ENCODE results near the gene DEFB115.
"Not testable (repeated sequence)": the region's sequence is repeated elsewhere in the genome, so short reads cannot be mapped to it uniquely, and the experiment has no call there.

Gene DEFB115, protein sequence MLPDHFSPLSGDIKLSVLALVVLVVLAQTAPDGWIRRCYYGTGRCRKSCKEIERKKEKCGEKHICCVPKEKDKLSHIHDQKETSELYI

GRCh38 chr20:31257364-31257763 is at the start of gene DEFB115:
DEFB115 (plus strand) TSS chr20:31257664; CDS start chr20:31257664, 0 bp downstream.
- Histone ChIP-seq H3K27ac (ENCODE audit: low read depth in 2 of 2, low read length in 2 of 2) (no peak within 1 kb of the TSS), H3K9me3 (ENCODE audit: control insufficient read depth in 2 of 2, low read length in 2 of 2) (peaks cover 0 to 2% of the 10 kb centered on the region in 2 donors), H3K27me3 (ENCODE audit: control insufficient read depth in 2 of 2, insufficient read depth in 2 of 2, low read length in 2 of 2) (no peaks in the 10 kb centered on the region), H3K4me1 (ENCODE audit: control insufficient read depth in 2 of 2, insufficient read depth in 2 of 2, low read length in 2 of 2) (no peaks in the 10 kb centered on the region), H3K36me3 (ENCODE audit: control insufficient read depth in 2 of 2, insufficient read depth in 2 of 2, low read length in 2 of 2) (no peaks in the 10 kb centered on the region), H3K9ac (ENCODE audit: low read depth in 1 of 2, low read length in 2 of 2) (no peak within 1 kb of the TSS), H3K4me3 (ENCODE audit: low read length in 2 of 2) (no peak within 1 kb of the TSS)

DNA sequence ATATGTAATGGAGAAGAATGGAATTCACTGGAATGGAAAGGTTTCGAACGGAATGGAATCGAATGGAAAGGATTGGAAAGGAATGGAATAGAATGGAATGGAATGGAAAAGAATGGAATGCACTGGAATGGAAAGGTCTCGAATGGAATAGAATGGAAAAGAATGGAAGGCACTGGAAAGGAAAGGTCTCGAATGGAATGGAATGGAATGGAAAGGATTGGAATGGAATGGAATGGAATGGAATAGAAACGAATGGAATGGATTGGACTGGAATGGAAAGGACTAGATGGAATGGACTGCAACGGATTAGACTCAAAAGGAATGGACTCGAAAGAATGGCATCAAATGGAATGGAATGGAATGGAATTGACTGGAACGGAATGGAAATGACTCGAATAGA is 20.5 kb upstream of the DEFB115 start:
- Histone ChIP-seq H3K4me1 (ENCODE audit: control insufficient read depth in 2 of 2, insufficient read depth in 2 of 2, low read length in 2 of 2) (no peaks in the 10 kb centered on the region), H3K36me3 (ENCODE audit: control insufficient read depth in 2 of 2, insufficient read depth in 2 of 2, low read length in 2 of 2) (no peaks in the 10 kb centered on the region), H3K4me3 (ENCODE audit: low read length in 2 of 2) (no peak overlapping the region), H3K27ac (ENCODE audit: low read depth in 2 of 2, low read length in 2 of 2) (no peak overlapping the region), H3K27me3 (ENCODE audit: control insufficient read depth in 2 of 2, insufficient read depth in 2 of 2, low read length in 2 of 2) (no peaks in the 10 kb centered on the region), H3K9ac (ENCODE audit: low read depth in 1 of 2, low read length in 2 of 2) (no peak overlapping the region), H3K9me3 (ENCODE audit: control insufficient read depth in 2 of 2, low read length in 2 of 2) (peaks cover 44 to 63% of the 10 kb centered on the region in 2 donors)

- H3K27me3 ChIP-seq (ENCODE audit: control insufficient read depth in 2 of 2, insufficient read depth in 2 of 2, low read length in 2 of 2): no peaks in the 10 kb centered on the region
- no peak overlapping the region for H3K27ac ChIP-seq (ENCODE audit: low read depth in 2 of 2, low read length in 2 of 2)
- H3K9ac ChIP-seq (ENCODE audit: low read depth in 1 of 2, low read length in 2 of 2): no peak overlapping the region
- no peak overlapping the region for H3K4me3 ChIP-seq (ENCODE audit: low read length in 2 of 2)
- H3K9me3 ChIP-seq (ENCODE audit: control insufficient read depth in 2 of 2, low read length in 2 of 2): peaks cover 46 to 58% of the 10 kb centered on the region in 2 donors
- H3K4me1 ChIP-seq (ENCODE audit: control insufficient read depth in 2 of 2, insufficient read depth in 2 of 2, low read length in 2 of 2): no peaks in the 10 kb centered on the region
- no peaks in the 10 kb centered on the region for H3K36me3 ChIP-seq (ENCODE audit: control insufficient read depth in 2 of 2, insufficient read depth in 2 of 2, low read length in 2 of 2)
Observed at GRCh38 chr20:31237763-31238162, 19.7 kb upstream of the DEFB115 start.

DNA sequence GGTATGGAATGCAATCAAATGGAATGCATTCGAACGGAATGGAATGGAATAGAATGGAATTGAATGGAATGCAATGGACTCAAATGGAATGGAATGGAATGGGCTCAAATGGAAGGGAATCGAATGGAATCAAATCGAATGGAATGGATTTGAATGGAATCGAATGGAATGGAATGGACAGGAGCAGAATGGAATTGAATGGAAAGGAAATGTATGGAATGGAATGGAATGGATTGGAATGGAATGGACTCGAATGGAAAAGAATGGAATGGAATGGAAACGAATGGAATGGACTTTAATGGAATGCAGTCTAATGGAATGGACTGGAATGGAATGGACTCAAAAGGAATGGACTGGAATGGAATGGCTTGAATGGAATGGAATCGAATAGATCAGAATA is 18.3 kb upstream of the DEFB115 start:
- peaks cover 40 to 62% of the 10 kb centered on the region in 2 donors for H3K9me3 ChIP-seq (ENCODE audit: control insufficient read depth in 2 of 2, low read length in 2 of 2)
- H3K36me3 ChIP-seq (ENCODE audit: control insufficient read depth in 2 of 2, insufficient read depth in 2 of 2, low read length in 2 of 2): no peaks in the 10 kb centered on the region
- no peak overlapping the region for H3K4me3 ChIP-seq (ENCODE audit: low read length in 2 of 2)

GRCh38 chr20:31256959-31257358 is 505 bp upstream of the DEFB115 start:
- no peaks in the 10 kb centered on the region for H3K4me1 ChIP-seq (ENCODE audit: control insufficient read depth in 2 of 2, insufficient read depth in 2 of 2, low read length in 2 of 2)
- H3K27ac ChIP-seq (ENCODE audit: low read depth in 2 of 2, low read length in 2 of 2): no peak overlapping the region
- H3K27me3 ChIP-seq (ENCODE audit: control insufficient read depth in 2 of 2, insufficient read depth in 2 of 2, low read length in 2 of 2): no peaks in the 10 kb centered on the region
- H3K9ac ChIP-seq (ENCODE audit: low read depth in 1 of 2, low read length in 2 of 2): no peak overlapping the region
- H3K36me3 ChIP-seq (ENCODE audit: control insufficient read depth in 2 of 2, insufficient read depth in 2 of 2, low read length in 2 of 2): no peaks in the 10 kb centered on the region
- H3K9me3 ChIP-seq (ENCODE audit: control insufficient read depth in 2 of 2, low read length in 2 of 2): peaks cover 0 to 2% of the 10 kb centered on the region in 2 donors
- no peak overlapping the region for H3K4me3 ChIP-seq (ENCODE audit: low read length in 2 of 2)

More for the DNA sequence above, 18.3 kb upstream of the DEFB115 start:
- Histone ChIP-seq H3K4me1 (ENCODE audit: control insufficient read depth in 2 of 2, insufficient read depth in 2 of 2, low read length in 2 of 2) (no peaks in the 10 kb centered on the region), H3K9ac (ENCODE audit: low read depth in 1 of 2, low read length in 2 of 2) (no peak overlapping the region), H3K27me3 (ENCODE audit: control insufficient read depth in 2 of 2, insufficient read depth in 2 of 2, low read length in 2 of 2) (no peaks in the 10 kb centered on the region), H3K27ac (ENCODE audit: low read depth in 2 of 2, low read length in 2 of 2) (no peak overlapping the region)

DNA sequence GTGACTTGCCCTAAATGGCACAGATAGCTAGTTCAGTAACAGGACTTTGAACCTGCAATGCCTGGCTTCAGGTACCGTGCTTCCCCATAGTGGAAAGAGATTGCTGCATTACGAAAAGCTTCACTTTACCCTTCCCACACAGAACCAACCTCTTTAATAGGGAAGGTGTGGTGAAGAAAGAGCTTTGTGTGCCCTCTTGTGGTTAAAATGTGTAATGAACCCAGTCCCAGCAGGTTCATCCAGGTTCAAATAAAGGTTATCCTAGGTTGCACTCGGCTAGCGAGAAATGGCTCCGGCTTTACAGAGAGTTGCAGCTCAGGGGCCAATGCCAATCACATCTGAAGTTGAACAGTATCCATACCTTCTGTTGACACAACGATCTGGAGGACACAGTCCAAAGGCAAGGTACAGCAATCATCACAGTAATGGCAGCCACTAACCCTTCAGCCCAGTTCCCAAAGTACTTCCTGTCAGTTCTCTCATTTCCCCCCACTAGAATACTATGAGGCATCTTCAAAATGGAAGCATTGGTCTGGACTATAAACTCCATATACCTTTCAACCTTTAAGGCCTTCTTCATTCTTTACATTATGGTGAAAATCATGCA is 3.0 kb downstream of the DEFB115 start:
- Histone ChIP-seq H3K27ac (ENCODE audit: low read depth in 2 of 2, low read length in 2 of 2) (no peak overlapping the region), H3K36me3 (ENCODE audit: control insufficient read depth in 2 of 2, insufficient read depth in 2 of 2, low read length in 2 of 2) (no peaks in the 10 kb centered on the region), H3K4me1 (ENCODE audit: control insufficient read depth in 2 of 2, insufficient read depth in 2 of 2, low read length in 2 of 2) (no peaks in the 10 kb centered on the region), H3K9me3 (ENCODE audit: control insufficient read depth in 2 of 2, low read length in 2 of 2) (peaks cover 0 to 2% of the 10 kb centered on the region in 2 donors), H3K9ac (ENCODE audit: low read depth in 1 of 2, low read length in 2 of 2) (no peak overlapping the region), H3K27me3 (ENCODE audit: control insufficient read depth in 2 of 2, insufficient read depth in 2 of 2, low read length in 2 of 2) (no peaks in the 10 kb centered on the region), H3K4me3 (ENCODE audit: low read length in 2 of 2) (no peak overlapping the region)

DNA sequence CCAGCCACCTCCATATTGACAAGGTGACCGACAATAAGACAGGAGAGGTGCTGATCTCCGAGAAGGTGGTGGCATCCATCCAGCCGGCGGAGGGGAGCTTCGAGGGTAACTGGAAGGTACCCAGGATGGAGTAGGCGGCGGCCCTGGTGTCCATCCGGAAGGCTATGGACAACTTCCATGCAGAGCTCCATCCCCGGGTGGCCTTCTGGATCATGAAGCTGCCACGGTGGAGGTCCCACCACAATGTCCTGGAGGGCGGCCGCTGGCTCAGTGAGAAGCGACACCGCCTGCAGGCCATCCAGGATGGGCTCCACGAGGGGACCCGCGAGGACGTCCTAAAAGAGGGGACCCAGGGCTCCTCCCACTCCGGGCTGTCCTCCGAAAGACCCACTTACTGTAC is 17.0 kb downstream of the DEFB115 start:
- no peaks in the 10 kb centered on the region for H3K27me3 ChIP-seq (ENCODE audit: control insufficient read depth in 2 of 2, insufficient read depth in 2 of 2, low read length in 2 of 2)
- H3K27ac ChIP-seq (ENCODE audit: low read depth in 2 of 2, low read length in 2 of 2): no peak overlapping the region
- H3K36me3 ChIP-seq (ENCODE audit: control insufficient read depth in 2 of 2, insufficient read depth in 2 of 2, low read length in 2 of 2): no peaks in the 10 kb centered on the region
- no peak overlapping the region for H3K4me3 ChIP-seq (ENCODE audit: low read length in 2 of 2)
- H3K9me3 ChIP-seq (ENCODE audit: control insufficient read depth in 2 of 2, low read length in 2 of 2): peaks cover 8 to 11% of the 10 kb centered on the region in 2 donors
- H3K4me1 ChIP-seq (ENCODE audit: control insufficient read depth in 2 of 2, insufficient read depth in 2 of 2, low read length in 2 of 2): no peaks in the 10 kb centered on the region
- no peak overlapping the region for H3K9ac ChIP-seq (ENCODE audit: low read depth in 1 of 2, low read length in 2 of 2)

DNA sequence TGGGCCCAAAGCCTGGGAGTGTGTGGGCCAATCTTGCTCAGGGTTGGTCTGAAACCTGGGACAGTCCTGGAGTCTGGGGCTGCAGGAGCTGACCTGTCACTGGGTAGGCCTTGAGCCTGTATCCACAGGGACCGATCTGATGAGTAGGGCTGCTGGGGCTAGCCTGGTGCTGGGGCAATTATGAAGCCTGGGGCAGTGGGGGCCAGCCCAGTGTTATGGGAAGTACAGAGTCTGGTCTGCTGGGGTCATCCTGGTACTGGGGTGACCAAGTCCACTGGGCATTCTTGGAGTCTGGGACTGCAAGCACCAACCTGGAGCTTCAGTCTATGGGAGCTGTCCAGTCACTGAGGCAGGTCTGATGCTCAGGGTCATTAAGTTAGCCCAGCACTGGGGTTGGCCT is 20.7 kb downstream of the DEFB115 start:
- H3K4me1 ChIP-seq (ENCODE audit: control insufficient read depth in 2 of 2, insufficient read depth in 2 of 2, low read length in 2 of 2): no peaks in the 10 kb centered on the region
- no peak overlapping the region for H3K27ac ChIP-seq (ENCODE audit: low read depth in 2 of 2, low read length in 2 of 2)
- H3K4me3 ChIP-seq (ENCODE audit: low read length in 2 of 2): no peak overlapping the region
- H3K36me3 ChIP-seq (ENCODE audit: control insufficient read depth in 2 of 2, insufficient read depth in 2 of 2, low read length in 2 of 2): no peaks in the 10 kb centered on the region
- H3K27me3 ChIP-seq (ENCODE audit: control insufficient read depth in 2 of 2, insufficient read depth in 2 of 2, low read length in 2 of 2): no peaks in the 10 kb centered on the region
- H3K9ac ChIP-seq (ENCODE audit: low read depth in 1 of 2, low read length in 2 of 2): no peak overlapping the region
- peaks cover 3 to 6% of the 10 kb centered on the region in 2 donors for H3K9me3 ChIP-seq (ENCODE audit: control insufficient read depth in 2 of 2, low read length in 2 of 2)

DNA sequence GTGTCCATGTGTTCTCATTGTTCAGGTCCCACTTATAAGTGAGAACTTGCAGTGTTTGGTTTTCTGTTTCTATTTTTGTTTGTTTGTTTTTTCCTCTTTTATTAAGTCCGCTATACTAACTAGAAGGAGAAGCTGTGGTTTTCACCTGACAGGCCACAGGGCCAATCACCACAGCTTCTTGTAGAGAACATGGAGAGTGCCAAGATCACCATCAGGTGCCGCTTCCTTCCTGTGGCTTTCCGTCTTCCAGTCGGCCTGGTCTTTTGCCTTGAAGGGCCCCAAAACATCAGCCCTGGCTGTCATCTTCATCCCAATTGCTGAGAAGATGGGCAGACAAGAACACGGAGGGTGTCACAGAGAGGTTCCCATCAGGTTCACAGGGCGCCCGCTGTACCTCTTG is 27.5 kb downstream of the DEFB115 start:
- H3K4me1 ChIP-seq (ENCODE audit: control insufficient read depth in 2 of 2, insufficient read depth in 2 of 2, low read length in 2 of 2); H3K9ac ChIP-seq (ENCODE audit: low read depth in 1 of 2, low read length in 2 of 2); H3K27me3 ChIP-seq (ENCODE audit: control insufficient read depth in 2 of 2, insufficient read depth in 2 of 2, low read length in 2 of 2); H3K36me3 ChIP-seq (ENCODE audit: control insufficient read depth in 2 of 2, insufficient read depth in 2 of 2, low read length in 2 of 2); H3K4me3 ChIP-seq (ENCODE audit: low read length in 2 of 2); H3K9me3 ChIP-seq (ENCODE audit: control insufficient read depth in 2 of 2, low read length in 2 of 2); H3K27ac ChIP-seq (ENCODE audit: low read depth in 2 of 2, low read length in 2 of 2): not testable (repeated sequence)

DNA sequence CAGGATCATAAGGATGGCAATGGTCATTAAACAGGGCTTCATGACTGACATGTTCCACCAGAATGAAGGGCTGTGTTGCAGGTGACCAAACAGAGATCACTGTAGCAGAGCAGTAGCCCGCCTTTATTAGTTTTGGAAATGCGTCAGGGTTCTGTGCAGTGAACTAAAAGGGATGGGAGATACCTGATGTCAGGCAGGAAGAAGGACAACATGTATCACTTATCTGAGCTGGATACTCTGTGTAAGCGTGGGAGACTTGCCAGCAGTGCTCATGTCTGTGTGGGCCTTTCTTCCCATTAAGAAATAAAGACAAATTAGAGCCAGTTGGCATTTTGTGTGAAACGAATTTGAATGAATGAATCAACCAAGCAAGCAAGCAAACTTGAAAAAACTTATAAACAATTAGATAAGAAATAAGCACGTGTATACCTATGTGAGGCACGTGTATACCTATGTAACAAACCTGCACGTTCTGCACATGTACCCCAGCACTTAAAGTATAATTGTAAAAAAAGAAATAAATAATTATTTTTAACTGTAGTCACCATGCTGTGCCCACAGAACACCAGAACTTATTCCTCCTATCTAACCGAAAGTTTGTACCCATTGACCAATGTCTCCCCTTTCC is 51.2 kb downstream of the DEFB115 start, which contains the start of gene DEFB116:
Gene DEFB116, minus strand, starts transcription at position 51 of the 628 bp plus-strand sequence. Its CDS starts 0 bp downstream, at position 51.
- no peak within 1 kb of the TSS for H3K27ac ChIP-seq (ENCODE audit: low read depth in 2 of 2, low read length in 2 of 2)
- no peaks in the 10 kb centered on the region for H3K27me3 ChIP-seq (ENCODE audit: control insufficient read depth in 2 of 2, insufficient read depth in 2 of 2, low read length in 2 of 2)
- H3K9ac ChIP-seq (ENCODE audit: low read depth in 1 of 2, low read length in 2 of 2): no peak within 1 kb of the TSS
- no peak within 1 kb of the TSS for H3K4me3 ChIP-seq (ENCODE audit: low read length in 2 of 2)
- no peaks in the 10 kb centered on the region for H3K36me3 ChIP-seq (ENCODE audit: control insufficient read depth in 2 of 2, insufficient read depth in 2 of 2, low read length in 2 of 2)
- H3K4me1 ChIP-seq (ENCODE audit: control insufficient read depth in 2 of 2, insufficient read depth in 2 of 2, low read length in 2 of 2): no peaks in the 10 kb centered on the region
- peaks cover 0 to 3% of the 10 kb centered on the region in 2 donors for H3K9me3 ChIP-seq (ENCODE audit: control insufficient read depth in 2 of 2, low read length in 2 of 2)

Measured in mucosa of rectum (tissue), 2 donors.